ENCODE measurements around the gene ADGRG7.

The ADGRG7 gene

GRCh38 chr3:100744671-100745070 is 135.3 kb downstream of the ADGRG7 start:
- DNase-seq (ENCODE audit: low read depth): no peak

Measured in stimulated activated CD8-positive, alpha-beta memory T cell treated with anti-CD3 and anti-CD28 coated beads, Interleukin-7, amount 100 ng/mL, for 24 hours (primary cell).